GM06990 (cell line): ENCODE results near the gene CXCR5.

Experiments
- DNase-seq: peaks from one replicate; pipeline ENCODE4 v3.0.0-alpha.2; 2011; ENCODE audit not compliant: insufficient read length; ENCODE audit errors: extremely low read depth
- H3K27me3 ChIP-seq: replicated peaks from 2 replicates; pipeline ENCODE4 v1.6.0; 2011; ENCODE audit warnings: low read length; ENCODE audit not compliant: control insufficient read depth, insufficient read depth
- H3K36me3 ChIP-seq: 2 replicates; pipeline ENCODE4 v1.5.1; 2011; ENCODE audit warnings: low read length; ENCODE audit not compliant: control insufficient read depth, insufficient read depth
- H3K4me3 ChIP-seq: replicated peaks from 2 replicates; pipeline ENCODE4 v1.5.1; 2011; ENCODE audit warnings: low read depth, mild to moderate bottlenecking, control low read depth, low read length
- CTCF ChIP-seq: IDR thresholded peaks from 2 replicates; pipeline ENCODE4 v1.5.1; 2011; ENCODE audit warnings: low read length, control low read depth, mild to moderate bottlenecking, inconsistent platforms; ENCODE audit not compliant: insufficient read depth, poor library complexity, severe bottlenecking

CXCR5 gene

GRCh38 chr11:118947091-118947490, 63.4 kb downstream of the CXCR5 start:
- Histone ChIP-seq H3K4me3 (no peak overlapping the region), H3K36me3 (no peaks in the 10 kb centered on the region), H3K27me3 (0 out of 2 replicates have a peak, but pooled peaks cover 2% of the 10 kb centered on the region)
- no peak for TF ChIP-seq CTCF
- DNase-seq, result no peak
